ENCODE measurements around the gene HMCN2. TPM values are rescaled to one million over a fixed set of nuclear protein-coding genes. Genes with fewer than 3 reads are reported as not detected.

The HMCN2 gene
- total and polyA plus RNA-seq, 2 of the 4 experiments (the other 2 are of a cell fraction) = 0.02 TPM; not detected in 1

GRCh38 chr9:130443456-130443801 lies 177.9 kb downstream of the HMCN2 start:
- H4K91ac ChIP-seq (ENCODE audit: insufficient read depth, low read depth, low read length) = no peak overlapping the region
- ChIA-PET CTCF (no interaction called here), POLR2A (ENCODE audit: unreplicated experiment) (no interaction called here)
- 100% methylated on average over 1 of the region's 6 CpGs; no CpG with 5 or more reads in 1 of the 2 experiments for WGBS, 2 experiments (ENCODE audit: extremely low coverage in 2 of 2, insufficient read length in 1 of 2)
- no peak overlapping the region for H3K4ac ChIP-seq (ENCODE audit: low read depth, low read length)
- H2AFZ ChIP-seq (replicated peaks; ENCODE audit: low read length, poor library complexity) = no peak overlapping the region
- H4K8ac ChIP-seq (ENCODE audit: low read depth in 2 of 2, low read length in 2 of 2) = no peak overlapping the region
- H2BK20ac ChIP-seq (ENCODE audit: low read depth, low read length) = no peak overlapping the region
- H3K79me1 ChIP-seq (ENCODE audit: low read depth in 1 of 2, low read length in 2 of 2) = no peaks in the 10 kb centered on the region
- in situ Hi-C loops (cut with MboI; ENCODE audit: low sequenced_read_pairs) = no loop called here
- H3K4me1 ChIP-seq (ENCODE audit: control insufficient read depth, insufficient read depth, low read length) = peaks cover 32% of the 10 kb centered on the region
- no peak overlapping the region for H4K5ac ChIP-seq (ENCODE audit: low read depth, low read length)
- H3K36me3 ChIP-seq (ENCODE audit: control insufficient read depth, insufficient read depth, low read length) = no peaks in the 10 kb centered on the region
- H2BK15ac ChIP-seq (ENCODE audit: low read depth, low read length) = no peak overlapping the region
- H3K9me3 ChIP-seq (ENCODE audit: control insufficient read depth, insufficient read depth, low read length) = peaks cover 3% of the 10 kb centered on the region
- H3K56ac ChIP-seq (ENCODE audit: extremely low read depth, insufficient read depth, low read length) = no peak overlapping the region
- H3K4me3 ChIP-seq (ENCODE audit: insufficient read depth, low read depth, low read length) = no peak overlapping the region
- no peak for DNase-seq
- peaks cover 15% of the 10 kb centered on the region for H3K9me1 ChIP-seq (ENCODE audit: insufficient read depth, low read length)
- H2AK5ac ChIP-seq (ENCODE audit: low read depth, low read length) = no peak overlapping the region
- dilution Hi-C loops (cut with HindIII; ENCODE audit: low sequenced_read_pairs, unreplicated experiment) = no loop called here
- H3K14ac ChIP-seq (replicated peaks; ENCODE audit: low read depth, low read length) = no peak overlapping the region
- ATAC-seq (ENCODE audit: low read depth) = no peak
- no peak overlapping the region for H3K9ac ChIP-seq (ENCODE audit: low read depth, low read length)
- no peak overlapping the region for H2AK9ac ChIP-seq (replicated peaks; ENCODE audit: low read depth, low read length, poor library complexity)
- no peak overlapping the region for H2BK5ac ChIP-seq (ENCODE audit: low read depth, low read length, poor library complexity, severe bottlenecking)
- TF ChIP-seq FOS (IDR thresholded peaks at IDR 0.05; ENCODE audit: low read depth, low read length) = no peak
- TF ChIP-seq BHLHE40 (IDR thresholded peaks at IDR 0.05; ENCODE audit: low read depth, low read length) = no peak
- TF ChIP-seq CEBPB (IDR thresholded peaks at IDR 0.05; ENCODE audit: low read depth, low read length) = no peak
- no peak for TF ChIP-seq USF2 (IDR thresholded peaks at IDR 0.05; ENCODE audit: low read depth, low read length)
- no peak for TF ChIP-seq MXI1 (IDR thresholded peaks at IDR 0.05; ENCODE audit: borderline replicate concordance, low read depth, low read length)
- TF ChIP-seq MAZ (IDR thresholded peaks at IDR 0.05; ENCODE audit: borderline replicate concordance, low read depth, low read length) = no peak
- no peak for TF ChIP-seq ELK1 (IDR thresholded peaks at IDR 0.05; ENCODE audit: borderline replicate concordance, low read depth, low read length)
- no peak for TF ChIP-seq POLR2A (IDR thresholded peaks at IDR 0.05; ENCODE audit: low read depth, low read length)
- no peak for TF ChIP-seq RCOR1 (IDR thresholded peaks at IDR 0.05; ENCODE audit: insufficient replicate concordance, low read length)
- TF ChIP-seq MAFK (IDR thresholded peaks at IDR 0.05; ENCODE audit: low read depth, low read length) = no peak
- TF ChIP-seq SMC3 (IDR thresholded peaks at IDR 0.05; ENCODE audit: low read depth, low read length) = no peak
- no peak for TF ChIP-seq CHD1 (IDR thresholded peaks at IDR 0.05; ENCODE audit: low read depth, low read length)
- no peak for TF ChIP-seq RFX5 (IDR thresholded peaks at IDR 0.05; ENCODE audit: low read depth, low read length)
- intact Hi-C loops (cut with micrococcal nuclease) = no loop called here
- no peak overlapping the region for H3K27ac ChIP-seq (ENCODE audit: insufficient read depth, low read length)
- BruUV-seq (replicated peaks) = no TSS peak
- no peak overlapping the region for H2BK120ac ChIP-seq (ENCODE audit: low read depth, low read length)
- no peak overlapping the region for H3K18ac ChIP-seq (ENCODE audit: low read depth, low read length)
- H4K20me1 ChIP-seq (ENCODE audit: insufficient read depth, low read length) = no peaks in the 10 kb centered on the region
- no peak overlapping the region for H3K23ac ChIP-seq (ENCODE audit: low read depth, low read length)
- H3K4me2 ChIP-seq (ENCODE audit: low read depth, low read length) = no peak overlapping the region
- peaks cover 9% of the 10 kb centered on the region for H3K27me3 ChIP-seq (ENCODE audit: control insufficient read depth, insufficient read depth, low read length)
